GM13976 (cell line): Measurements from ENCODE around the gene FIGNL1.

Experiments
- DNase-seq: peaks from one replicate; pipeline ENCODE4 v3.0.0; 2012; ENCODE audit warnings: low spot score
- in situ Hi-C: fragments of 300-500 bp; cut with MboI; formaldehyde crosslinking; loops from one replicate; pipeline ENCODE4 v1.12.0; 2022; ENCODE audit warnings: low sequenced_read_pairs, mixed read lengths, inconsistent platforms; ENCODE audit not compliant: unreplicated experiment
- TF ChIP-seq, protein P1 (sequence below): IDR thresholded peaks from 2 replicates; pipeline ENCODE4 v1.5.1; 2012; ENCODE audit warnings: borderline replicate concordance, mild to moderate bottlenecking; ENCODE audit not compliant: insufficient read depth; ENCODE audit errors: extremely low read depth, missing control alignments, control extremely low read depth

Gene FIGNL1

DNA sequence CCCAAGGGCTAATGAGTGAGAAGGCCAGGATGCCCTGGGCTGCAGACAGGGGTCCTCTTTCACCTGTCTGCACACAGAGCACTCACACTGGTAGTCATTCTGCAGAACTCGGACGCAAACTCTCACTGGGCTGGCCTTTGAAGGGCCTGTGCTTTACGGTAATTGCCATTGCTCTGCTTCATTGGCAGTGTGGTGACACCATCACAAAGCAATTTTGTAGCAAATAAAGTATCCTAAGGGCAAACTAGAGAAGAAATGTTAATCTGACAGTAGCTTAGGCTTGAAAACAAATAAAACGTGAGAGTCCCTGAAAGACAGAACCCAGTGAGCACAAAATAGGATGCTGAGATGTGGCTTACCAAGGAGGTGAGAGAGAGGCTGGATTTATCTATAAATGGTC is 30.6 kb upstream of the FIGNL1 start:
- no peak for DNase-seq
- in situ Hi-C loops, result no loop called here

GRCh38 chr7:50479743-50480517 is 29.8 kb upstream of the FIGNL1 start:
- no peak for DNase-seq
- in situ Hi-C loops, result no loop called here
- TF ChIP-seq, protein P1, sequence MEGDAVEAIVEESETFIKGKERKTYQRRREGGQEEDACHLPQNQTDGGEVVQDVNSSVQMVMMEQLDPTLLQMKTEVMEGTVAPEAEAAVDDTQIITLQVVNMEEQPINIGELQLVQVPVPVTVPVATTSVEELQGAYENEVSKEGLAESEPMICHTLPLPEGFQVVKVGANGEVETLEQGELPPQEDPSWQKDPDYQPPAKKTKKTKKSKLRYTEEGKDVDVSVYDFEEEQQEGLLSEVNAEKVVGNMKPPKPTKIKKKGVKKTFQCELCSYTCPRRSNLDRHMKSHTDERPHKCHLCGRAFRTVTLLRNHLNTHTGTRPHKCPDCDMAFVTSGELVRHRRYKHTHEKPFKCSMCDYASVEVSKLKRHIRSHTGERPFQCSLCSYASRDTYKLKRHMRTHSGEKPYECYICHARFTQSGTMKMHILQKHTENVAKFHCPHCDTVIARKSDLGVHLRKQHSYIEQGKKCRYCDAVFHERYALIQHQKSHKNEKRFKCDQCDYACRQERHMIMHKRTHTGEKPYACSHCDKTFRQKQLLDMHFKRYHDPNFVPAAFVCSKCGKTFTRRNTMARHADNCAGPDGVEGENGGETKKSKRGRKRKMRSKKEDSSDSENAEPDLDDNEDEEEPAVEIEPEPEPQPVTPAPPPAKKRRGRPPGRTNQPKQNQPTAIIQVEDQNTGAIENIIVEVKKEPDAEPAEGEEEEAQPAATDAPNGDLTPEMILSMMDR, result no peak

More for the DNA sequence above, 30.6 kb upstream of the FIGNL1 start:
- TF ChIP-seq, protein P1, result no peak

DNA sequence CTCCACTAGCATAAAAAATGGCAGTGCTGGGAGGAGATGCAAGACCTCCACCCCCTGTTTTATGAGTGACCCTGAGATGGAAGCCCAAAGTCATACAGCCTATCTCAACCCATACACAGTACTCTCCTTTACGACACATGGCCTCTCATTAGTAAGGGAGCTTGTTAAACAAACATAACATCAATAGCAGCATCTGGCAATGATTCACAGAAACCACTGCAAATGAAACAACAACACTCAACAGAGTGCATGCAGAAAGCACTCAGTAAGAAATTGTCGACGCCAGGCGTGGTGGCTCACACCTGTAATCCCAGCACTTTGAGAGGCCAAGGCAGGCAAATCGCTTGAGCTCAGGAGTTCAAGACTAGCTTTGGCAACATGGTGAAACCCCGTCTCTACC is 27.5 kb upstream of the FIGNL1 start:
- TF ChIP-seq, protein P1, result no peak
- in situ Hi-C loops, result no loop called here
- no peak for DNase-seq

DNA sequence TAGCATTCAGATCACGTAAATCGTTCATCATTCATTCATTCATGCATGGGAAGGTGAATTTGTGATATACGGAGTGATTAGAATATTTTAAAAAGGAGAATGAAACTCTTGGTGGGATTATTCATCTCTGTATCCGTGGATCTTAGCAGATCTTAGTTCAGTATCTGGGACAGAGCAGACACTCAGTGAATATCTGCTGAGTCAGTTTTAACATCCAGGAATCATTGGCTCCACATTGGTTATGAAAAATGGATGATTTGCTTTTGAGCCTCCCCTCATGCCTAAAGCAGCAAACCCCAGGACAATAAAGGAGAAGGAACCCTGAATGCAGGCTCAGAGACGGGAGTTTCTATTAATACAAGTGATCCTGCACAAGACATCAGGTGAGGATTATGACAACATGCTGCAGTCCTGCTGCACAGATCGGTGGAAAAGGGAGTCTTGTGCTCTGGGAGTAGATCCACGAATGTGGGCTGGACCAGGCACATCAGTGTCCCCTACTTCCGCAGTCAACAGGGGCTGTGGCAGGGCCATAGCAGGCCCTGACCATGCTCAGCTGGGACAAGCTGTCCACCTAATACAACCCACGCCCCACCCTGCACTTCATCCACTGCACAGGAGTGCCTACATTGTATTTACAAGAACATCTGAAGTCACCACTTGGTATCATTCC is 26.9 kb upstream of the FIGNL1 start:
- in situ Hi-C loops, result no loop called here
- DNase-seq, result no peak
- TF ChIP-seq, protein P1, result no peak

DNA sequence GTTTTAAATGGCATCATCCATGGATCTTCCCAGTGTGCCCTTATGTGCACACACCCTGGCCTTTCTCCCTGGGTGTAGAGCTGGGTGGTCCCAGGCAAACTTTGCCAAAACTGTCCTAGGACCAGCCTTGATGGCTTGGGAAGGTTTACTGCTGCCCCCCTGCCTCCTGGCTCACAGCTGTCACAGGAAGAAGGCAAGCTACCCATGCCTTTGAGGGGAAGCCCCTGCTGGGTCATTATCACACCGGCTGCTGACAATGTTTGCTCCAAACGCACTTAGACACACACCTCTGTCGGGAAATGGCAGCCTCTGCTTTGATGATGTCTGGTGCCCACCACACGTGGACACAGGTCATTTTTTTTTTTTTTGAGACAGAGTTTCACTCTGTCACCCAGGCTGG is 25.2 kb upstream of the FIGNL1 start:
- no peak for DNase-seq
- in situ Hi-C loops, result no loop called here
- TF ChIP-seq, protein P1, result no peak

- no peak for DNase-seq
- TF ChIP-seq, protein P1, result no peak
- in situ Hi-C loops, result loop anchor here (25.0 kb wide), 2 partner anchors 188 to 688 kb away; no protein-coding TSS in a partner anchor
These were observed 24.4 kb upstream of the FIGNL1 start for GRCh38 chr7:50474382-50475160.
